Measurements from ENCODE around the gene KIF26B. TPM values are rescaled to one million over a fixed set of nuclear protein-coding genes. Genes with fewer than 3 reads are reported as not detected.

KIF26B gene
- polyA plus RNA-seq, 1 donor from 2014 or later: 6.3 TPM

- Histone ChIP-seq H3K79me2 (replicated peaks; ENCODE audit: insufficient read depth, low read length) (no peaks in the 10 kb centered on the region), H3F3A (ENCODE audit: insufficient read depth, low read length, poor library complexity, severe bottlenecking) (no peaks in the 10 kb centered on the region), H3K9ac (ENCODE audit: low read length) (no peak overlapping the region), H2AFZ (ENCODE audit: low read depth, low read length) (no peak overlapping the region), H3K4me2 (ENCODE audit: low read length) (no peak overlapping the region), H3K36me3 (ENCODE audit: insufficient read depth, low read length) (no peaks in the 10 kb centered on the region), H4K20me1 (ENCODE audit: insufficient read depth) (no peaks in the 10 kb centered on the region), H3K4me3 (ENCODE audit: low read length) (no peak overlapping the region), H3K27ac (ENCODE audit: low read length) (no peak overlapping the region), H3K9me2 (ENCODE audit: insufficient read depth, low read length) (no peaks in the 10 kb centered on the region), H3K27me3 (ENCODE audit: insufficient read depth, low read depth, low read length) (no peaks in the 10 kb centered on the region), H3K9me3 (ENCODE audit: low read length) (no peaks in the 10 kb centered on the region)
- TF ChIP-seq MXI1 (conservative IDR thresholded peaks at IDR 0.05; ENCODE audit: poor library complexity, severe bottlenecking) (no peak), EP300 (conservative IDR thresholded peaks at IDR 0.05; ENCODE audit: poor library complexity, severe bottlenecking) (no peak), CTCF (IDR thresholded peaks at IDR 0.05; ENCODE audit: poor library complexity, severe bottlenecking) (no peak), SMC3 (conservative IDR thresholded peaks at IDR 0.05; ENCODE audit: poor library complexity) (no peak)
These were observed 30.0 kb downstream of the KIF26B start for GRCh38 chr1:245184779-245185178.

GRCh38 chr1:245188403-245188802 lies 33.6 kb downstream of the KIF26B start:
- H3K9ac ChIP-seq (ENCODE audit: low read length): no peak overlapping the region
- no peaks in the 10 kb centered on the region for H3K9me2 ChIP-seq (ENCODE audit: insufficient read depth, low read length)
- no peaks in the 10 kb centered on the region for H4K20me1 ChIP-seq (ENCODE audit: insufficient read depth)
- H3K4me3 ChIP-seq (ENCODE audit: low read length): no peak overlapping the region
- H3K79me2 ChIP-seq (replicated peaks; ENCODE audit: insufficient read depth, low read length): no peaks in the 10 kb centered on the region
- no peaks in the 10 kb centered on the region for H3K36me3 ChIP-seq (ENCODE audit: insufficient read depth, low read length)
- H2AFZ ChIP-seq (ENCODE audit: low read depth, low read length): no peak overlapping the region
- no peak overlapping the region for H3K4me2 ChIP-seq (ENCODE audit: low read length)
- no peak for TF ChIP-seq POLR2AphosphoS5 (IDR thresholded peaks at IDR 0.05)
- no peak for TF ChIP-seq RAD21 (conservative IDR thresholded peaks at IDR 0.05)
- TF ChIP-seq REST (IDR thresholded peaks at IDR 0.05; ENCODE audit: borderline replicate concordance): no peak
- TF ChIP-seq SMC3 (conservative IDR thresholded peaks at IDR 0.05; ENCODE audit: poor library complexity): no peak
- TF ChIP-seq MXI1 (conservative IDR thresholded peaks at IDR 0.05; ENCODE audit: poor library complexity, severe bottlenecking): no peak
- no peaks in the 10 kb centered on the region for H3K9me3 ChIP-seq (ENCODE audit: low read length)
- H3F3A ChIP-seq (ENCODE audit: insufficient read depth, low read length, poor library complexity, severe bottlenecking): no peaks in the 10 kb centered on the region
- H3K27ac ChIP-seq (ENCODE audit: low read length): no peak overlapping the region
- H3K27me3 ChIP-seq (ENCODE audit: insufficient read depth, low read depth, low read length): no peaks in the 10 kb centered on the region

- Histone ChIP-seq H3K36me3 (ENCODE audit: insufficient read depth, low read length) (no peaks in the 10 kb centered on the region), H3K27me3 (ENCODE audit: insufficient read depth, low read depth, low read length) (no peaks in the 10 kb centered on the region), H3K79me2 (replicated peaks; ENCODE audit: insufficient read depth, low read length) (no peaks in the 10 kb centered on the region), H3F3A (ENCODE audit: insufficient read depth, low read length, poor library complexity, severe bottlenecking) (no peaks in the 10 kb centered on the region), H3K4me2 (ENCODE audit: low read length) (no peak overlapping the region), H3K9me3 (ENCODE audit: low read length) (no peaks in the 10 kb centered on the region), H4K20me1 (ENCODE audit: insufficient read depth) (no peaks in the 10 kb centered on the region), H3K9ac (ENCODE audit: low read length) (no peak overlapping the region), H3K9me2 (ENCODE audit: insufficient read depth, low read length) (no peaks in the 10 kb centered on the region), H3K27ac (ENCODE audit: low read length) (no peak overlapping the region), H3K4me3 (ENCODE audit: low read length) (no peak overlapping the region), H2AFZ (ENCODE audit: low read depth, low read length) (no peak overlapping the region)
- TF ChIP-seq RAD21 (conservative IDR thresholded peaks at IDR 0.05) (no peak), EP300 (conservative IDR thresholded peaks at IDR 0.05; ENCODE audit: poor library complexity, severe bottlenecking) (no peak), REST (IDR thresholded peaks at IDR 0.05; ENCODE audit: borderline replicate concordance) (no peak), POLR2AphosphoS5 (IDR thresholded peaks at IDR 0.05) (no peak), SMC3 (conservative IDR thresholded peaks at IDR 0.05; ENCODE audit: poor library complexity) (no peak), EZH2 (IDR thresholded peaks at IDR 0.05; ENCODE audit: borderline replicate concordance, insufficient read depth, low read length, poor library complexity, severe bottlenecking) (no peak), TAF1 (IDR thresholded peaks at IDR 0.05; ENCODE audit: low read depth) (no peak), MXI1 (conservative IDR thresholded peaks at IDR 0.05; ENCODE audit: poor library complexity, severe bottlenecking) (no peak), CTCF (IDR thresholded peaks at IDR 0.05; ENCODE audit: poor library complexity, severe bottlenecking) (no peak)
These were observed 40.6 kb downstream of the KIF26B start for GRCh38 chr1:245195398-245195797.

Data from neural cell (in vitro differentiated cells).